Endothelial cell of umbilical vein (primary cell): ENCODE measurements around the gene SDSL. TPM values are rescaled to one million over a fixed set of nuclear protein-coding genes. Genes with fewer than 3 reads are reported as not detected.

Experiments
- BruUV-seq: library from RNA; stranded (reverse); fragments of 400-500 nt; replicated peaks from 2 replicates; lab custom pipeline; 2021; lab: Mats Ljungman, UMichigan
- CTCF ChIA-PET: fragments of 300-600, 350-600 bp; sonication (Branson Sonifier 250); formaldehyde crosslinking; loops from one replicate; lab custom pipeline; 2021; ENCODE audit warnings: antibody characterized with exemption, inconsistent platforms; lab: Charles Lee
- POLR2A ChIA-PET: fragments of 300-600, 350-600 bp; sonication (Branson Sonifier 250); formaldehyde crosslinking; loops from one replicate; lab custom pipeline; 2021; ENCODE audit warnings: antibody characterized with exemption, inconsistent platforms; lab: Charles Lee
- DNase-seq: peaks from one replicate; pipeline ENCODE4 v3.0.0-alpha.2; 2011; ENCODE audit warnings: low read depth, low spot score
- FAIRE-seq: peaks from 2 replicates; lab custom pipeline; 2011; peaks lifted over from hg19 to GRCh38; lab: Jason Lieb, UNC
- H2AFZ ChIP-seq: 2 replicates; pipeline ENCODE4 v1.6.0; 2012; ENCODE audit warnings: low read depth, low read length, control low read depth, inconsistent platforms
- H3K27ac ChIP-seq: 2 replicates; pipeline ENCODE4 v1.5.1; 2011; ENCODE audit warnings: low read depth, mild to moderate bottlenecking, control low read depth, low read length, moderate library complexity; ENCODE audit not compliant: insufficient read depth
- H3K27me3 ChIP-seq, 2 experiments: 2 replicates each; pipeline versions ENCODE4 v1.6.0 to v1.6.1; 2011; ENCODE audit warnings: low read length in 2 of 2, mixed read lengths in 1 of 2; ENCODE audit not compliant: control insufficient read depth in 2 of 2, insufficient read depth in 2 of 2
- H3K36me3 ChIP-seq, 2 experiments: 2 replicates in 1 of 2; 3 replicates in 1 of 2; pipeline ENCODE4 v1.5.1; 2011; ENCODE audit warnings: low read length in 2 of 2, mild to moderate bottlenecking in 1 of 2, moderate library complexity in 1 of 2; ENCODE audit not compliant: control insufficient read depth in 2 of 2, insufficient read depth in 2 of 2; ENCODE audit errors: extremely low read depth in 1 of 2
- H3K4me1 ChIP-seq: 3 replicates; pipeline ENCODE4 v1.5.1; 2011; ENCODE audit warnings: mild to moderate bottlenecking, low read length; ENCODE audit not compliant: control insufficient read depth, insufficient read depth; ENCODE audit errors: extremely low read depth
- H3K4me2 ChIP-seq: 2 replicates; pipeline ENCODE4 v1.6.1; 2011; ENCODE audit warnings: low read length, control low read depth, mixed read lengths; ENCODE audit not compliant: insufficient read depth
- H3K4me3 ChIP-seq, 3 experiments: fragments of 200-600 bp in 1 of 3; sonication (generic), shearing (Covaris generic) in 1 of 3; replicated peaks in 1 of 3; 2 replicates each; pipeline ENCODE4 v1.5.1; 2011 to 2016; ENCODE audit warnings: control low read depth in 3 of 3, low read length in 3 of 3, mild to moderate bottlenecking in 2 of 3, inconsistent platforms in 1 of 3, low read depth in 1 of 3, moderate library complexity in 1 of 3; ENCODE audit not compliant: insufficient read depth in 1 of 3
- H3K79me2 ChIP-seq: 2 replicates; pipeline ENCODE4 v1.6.0; 2012; ENCODE audit warnings: low read length, inconsistent platforms; ENCODE audit not compliant: control insufficient read depth, insufficient read depth
- H3K9ac ChIP-seq: replicated peaks from 2 replicates; pipeline ENCODE3; 2011; ENCODE audit warnings: low read length, control low read depth; ENCODE audit not compliant: insufficient read depth; ENCODE audit errors: extremely low read depth
- H3K9me1 ChIP-seq: replicated peaks from 3 replicates; pipeline ENCODE4 v1.6.0; 2011; ENCODE audit warnings: mild to moderate bottlenecking, low read length; ENCODE audit not compliant: control insufficient read depth, insufficient read depth; ENCODE audit errors: extremely low read depth
- H3K9me3 ChIP-seq: replicated peaks from 2 replicates; pipeline ENCODE4 v1.5.1; 2012; ENCODE audit warnings: low read length, inconsistent platforms; ENCODE audit not compliant: control insufficient read depth, insufficient read depth
- H4K20me1 ChIP-seq: replicated peaks from 2 replicates; pipeline ENCODE3; 2011; ENCODE audit warnings: mild to moderate bottlenecking, low read length; ENCODE audit not compliant: control insufficient read depth, insufficient read depth; ENCODE audit errors: extremely low read depth
- EZH2 ChIP-seq: IDR thresholded peaks from 2 replicates; pipeline ENCODE4 v1.6.1; 2012; ENCODE audit warnings: borderline replicate concordance, low read depth, mild to moderate bottlenecking, moderate library complexity, low read length, inconsistent platforms; ENCODE audit not compliant: severe bottlenecking
- FOS ChIP-seq: IDR thresholded peaks from 2 replicates; pipeline ENCODE4 v1.6.1; 2011; ENCODE audit warnings: mild to moderate bottlenecking, low read length, moderate library complexity, borderline replicate concordance; ENCODE audit not compliant: insufficient read depth
- GATA2 ChIP-seq: IDR thresholded peaks from 2 replicates; pipeline ENCODE4 v1.7.0; 2011; ENCODE audit warnings: low read depth, mild to moderate bottlenecking, moderate library complexity, mixed read lengths, low read length; ENCODE audit not compliant: insufficient read length, insufficient read depth
- JUN ChIP-seq: IDR thresholded peaks from 2 replicates; pipeline ENCODE4 v1.6.1; 2011; ENCODE audit warnings: borderline replicate concordance, low read depth; ENCODE audit not compliant: insufficient read length, insufficient read depth
- MAX ChIP-seq: IDR thresholded peaks from 2 replicates; pipeline ENCODE4 v1.6.1; 2011; ENCODE audit not compliant: insufficient read depth, insufficient read length
- MYC ChIP-seq: IDR thresholded peaks from one replicate; pipeline ENCODE4 v1.6.1; 2011; ENCODE audit warnings: mild to moderate bottlenecking, low read depth, low read length
- POLR2A ChIP-seq: IDR thresholded peaks from 2 replicates; pipeline ENCODE4 v1.6.1; 2012; ENCODE audit warnings: low read depth, mild to moderate bottlenecking, control low read depth, low read length
- POLR2AphosphoS5 ChIP-seq: IDR thresholded peaks from 2 replicates; pipeline ENCODE4 v1.6.1; 2012; ENCODE audit warnings: low read depth, mild to moderate bottlenecking, control low read depth, low read length, moderate library complexity; ENCODE audit not compliant: insufficient read depth
- dilution Hi-C: fragments of 300-500 bp; cut with MboI; formaldehyde crosslinking; loops from one replicate; pipeline ENCODE4 v1.15.0; 2019; ENCODE audit warnings: low sequenced_read_pairs; ENCODE audit not compliant: extremely low pct_ligation_motif_present
- intact Hi-C: fragments of 100-400 bp; cut with micrococcal nuclease; formaldehyde crosslinking; loops from one replicate; pipeline ENCODE4 v1.10.0; 2022
- polyA plus RNA-seq, 4 experiments: library from polyadenylated mRNA; depleted of rRNA in 3 of 4; stranded (reverse) in 3 of 4; unstranded in 1 of 4; fragments of >200 nt; gene quantifications; 2 replicates each; pipeline versions ENCODE4 v1.2.1 to v1.2.3, GENCODE V29; 2011 to 2012; ENCODE audit warnings: missing spikeins in 1 of 4
- total RNA-seq: library from RNA; stranded (reverse); gene quantifications from 2 replicates; pipeline ENCODE4 v1.2.3, GENCODE V29; 2021
- TF ChIP-seq, protein P1 (sequence below), 2 donors: IDR thresholded peaks; 1 replicate in 1 of 2; 2 replicates in 1 of 2; pipeline ENCODE4 v1.5.1; 2011; ENCODE audit warnings: low read length in 2 of 2, mild to moderate bottlenecking in 2 of 2, moderate library complexity in 2 of 2, control low read depth in 1 of 2, inconsistent platforms in 1 of 2, low read depth in 1 of 2; ENCODE audit not compliant: insufficient read depth in 1 of 2; ENCODE audit errors: extremely low read depth in 1 of 2

The SDSL gene
- total and polyA plus RNA-seq, 2 donors (not counting 3 experiments of a cell fraction or from before 2014, with no cell fraction given): 5.7 to 16.9 TPM

GRCh38 chr12:113457185-113457584, 35.0 kb downstream of the SDSL start:
- dilution Hi-C loops: no loop called here
- Histone ChIP-seq H2AFZ (no peak overlapping the region), H3K36me3 (no peaks in the 10 kb centered on the region), H3K27me3 (peaks cover 2 to 6% of the 10 kb centered on the region in 2 experiments), H3K9ac (no peak overlapping the region), H3K4me2 (no peak overlapping the region), H3K4me1 (no peaks in the 10 kb centered on the region), H3K27ac (no peak overlapping the region), H3K4me3 (no peak overlapping the region), H4K20me1 (no peaks in the 10 kb centered on the region), H3K9me3 (no peaks in the 10 kb centered on the region), H3K79me2 (no peaks in the 10 kb centered on the region), H3K9me1 (no peaks in the 10 kb centered on the region)
- ChIA-PET CTCF (interaction anchor here (1.4 to 2.0 kb wide), 4 partner anchors 12 to 32 kb away, joined by 4 to 9 read pairs (median 5); no protein-coding TSS in a partner anchor), POLR2A (no interaction called here)
- BruUV-seq: no TSS peak
- DNase-seq: no peak
- no peak for TF ChIP-seq POLR2A
- no peak for TF ChIP-seq MAX
- TF ChIP-seq POLR2AphosphoS5: no peak
- no peak for TF ChIP-seq FOS
- no peak for TF ChIP-seq EZH2
- no peak for TF ChIP-seq MYC
- TF ChIP-seq GATA2: no peak
- no peak for TF ChIP-seq JUN
- TF ChIP-seq, protein P1, sequence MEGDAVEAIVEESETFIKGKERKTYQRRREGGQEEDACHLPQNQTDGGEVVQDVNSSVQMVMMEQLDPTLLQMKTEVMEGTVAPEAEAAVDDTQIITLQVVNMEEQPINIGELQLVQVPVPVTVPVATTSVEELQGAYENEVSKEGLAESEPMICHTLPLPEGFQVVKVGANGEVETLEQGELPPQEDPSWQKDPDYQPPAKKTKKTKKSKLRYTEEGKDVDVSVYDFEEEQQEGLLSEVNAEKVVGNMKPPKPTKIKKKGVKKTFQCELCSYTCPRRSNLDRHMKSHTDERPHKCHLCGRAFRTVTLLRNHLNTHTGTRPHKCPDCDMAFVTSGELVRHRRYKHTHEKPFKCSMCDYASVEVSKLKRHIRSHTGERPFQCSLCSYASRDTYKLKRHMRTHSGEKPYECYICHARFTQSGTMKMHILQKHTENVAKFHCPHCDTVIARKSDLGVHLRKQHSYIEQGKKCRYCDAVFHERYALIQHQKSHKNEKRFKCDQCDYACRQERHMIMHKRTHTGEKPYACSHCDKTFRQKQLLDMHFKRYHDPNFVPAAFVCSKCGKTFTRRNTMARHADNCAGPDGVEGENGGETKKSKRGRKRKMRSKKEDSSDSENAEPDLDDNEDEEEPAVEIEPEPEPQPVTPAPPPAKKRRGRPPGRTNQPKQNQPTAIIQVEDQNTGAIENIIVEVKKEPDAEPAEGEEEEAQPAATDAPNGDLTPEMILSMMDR (IDR thresholded peaks at IDR 0.05; ENCODE audit: extremely low read depth in 1 of 2, insufficient read depth in 1 of 2, low read depth in 1 of 2, low read length in 2 of 2): no peak
- intact Hi-C loops: no loop called here
- FAIRE-seq: no peak
